SH-SY5Y (cell line): ENCODE results near the gene OSCP1.

ENCODE experiments used
- GATA2 ChIP-seq: IDR thresholded peaks from 2 replicates; pipeline ENCODE4 v1.6.1; 2011; ENCODE audit warnings: mild to moderate bottlenecking, low read depth, low read length
- GATA3 ChIP-seq: IDR thresholded peaks from 2 replicates; pipeline ENCODE4 v1.6.1; 2011; ENCODE audit warnings: low read depth, mild to moderate bottlenecking, low read length, moderate library complexity

- TF ChIP-seq GATA3 (no peak), GATA2 (no peak)
Observed at GRCh38 chr1:36458910-36459309, 8.7 kb upstream of the OSCP1 start.
